GM19351 (cell line): Measurements from ENCODE around the gene ID3.

Experiments
- ATAC-seq: cut with Tn5 transposase; IDR thresholded peaks from one replicate; pipeline ENCODE4 v1.9.1; 2021; ENCODE audit warnings: mild to moderate bottlenecking, moderate library complexity; ENCODE audit not compliant: unreplicated experiment

ID3 gene, protein sequence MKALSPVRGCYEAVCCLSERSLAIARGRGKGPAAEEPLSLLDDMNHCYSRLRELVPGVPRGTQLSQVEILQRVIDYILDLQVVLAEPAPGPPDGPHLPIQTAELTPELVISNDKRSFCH

DNA sequence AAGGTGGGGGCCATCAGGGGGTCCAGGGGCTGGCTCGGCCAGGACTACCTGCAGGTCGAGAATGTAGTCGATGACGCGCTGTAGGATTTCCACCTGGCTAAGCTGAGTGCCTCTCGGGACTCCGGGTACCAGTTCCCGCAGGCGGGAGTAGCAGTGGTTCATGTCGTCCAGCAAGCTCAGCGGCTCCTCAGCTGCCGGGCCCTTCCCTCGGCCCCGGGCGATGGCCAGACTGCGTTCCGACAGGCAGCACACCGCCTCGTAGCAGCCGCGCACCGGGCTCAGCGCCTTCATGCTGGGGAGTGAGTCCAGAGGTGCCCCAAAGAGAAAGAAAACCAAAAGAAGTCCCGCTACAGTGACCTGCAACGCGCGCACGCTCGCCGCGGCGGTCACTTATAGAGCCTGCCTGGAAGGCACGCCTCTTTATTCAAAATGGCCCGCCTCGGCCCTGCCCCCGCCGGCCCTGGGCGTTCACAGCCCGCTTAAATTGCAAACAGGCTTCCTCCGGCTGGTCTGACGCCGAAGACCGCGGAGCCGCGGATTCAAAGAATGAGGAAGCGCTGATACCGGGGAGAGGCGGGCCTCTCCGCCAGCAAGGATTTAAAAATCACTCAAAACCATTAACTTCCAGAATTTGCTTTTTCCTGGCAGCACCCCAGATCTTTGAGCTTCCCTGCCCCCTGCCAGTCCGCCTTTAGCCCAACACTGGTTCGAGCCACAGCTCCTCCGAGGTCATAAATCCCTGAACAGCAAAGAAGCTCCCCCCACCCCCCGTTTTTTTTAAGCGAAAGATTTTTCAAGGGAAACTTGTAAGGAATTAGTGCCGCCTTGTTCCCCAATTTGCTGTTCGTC, at the start of gene ID3:
Gene ID3, minus strand, starts transcription at position 366 of the 849 bp plus-strand sequence. Its CDS starts 75 bp downstream, at position 291.
- peak; percentile 66 for ATAC-seq

DNA sequence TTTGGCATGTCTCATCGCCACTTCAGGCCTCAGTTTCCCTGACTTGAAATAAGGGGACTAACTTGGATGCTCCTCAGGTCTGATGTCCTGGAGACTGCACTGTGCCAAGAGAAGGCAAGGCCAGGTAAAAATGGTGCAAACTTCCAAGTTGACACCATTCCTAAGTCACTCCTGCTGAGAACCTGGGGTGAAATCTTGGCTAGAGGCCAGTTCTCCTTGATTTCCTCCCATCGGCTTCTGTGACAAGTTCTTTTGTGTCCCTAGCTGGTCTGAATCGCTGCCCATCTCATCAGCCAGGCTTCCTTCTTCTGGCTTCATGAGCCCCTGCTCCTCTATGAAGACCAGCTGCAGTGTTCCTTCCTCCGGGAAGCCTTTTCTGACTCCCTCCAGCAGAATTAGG, 48.6 kb upstream of the ID3 start:
- no peak for ATAC-seq

DNA sequence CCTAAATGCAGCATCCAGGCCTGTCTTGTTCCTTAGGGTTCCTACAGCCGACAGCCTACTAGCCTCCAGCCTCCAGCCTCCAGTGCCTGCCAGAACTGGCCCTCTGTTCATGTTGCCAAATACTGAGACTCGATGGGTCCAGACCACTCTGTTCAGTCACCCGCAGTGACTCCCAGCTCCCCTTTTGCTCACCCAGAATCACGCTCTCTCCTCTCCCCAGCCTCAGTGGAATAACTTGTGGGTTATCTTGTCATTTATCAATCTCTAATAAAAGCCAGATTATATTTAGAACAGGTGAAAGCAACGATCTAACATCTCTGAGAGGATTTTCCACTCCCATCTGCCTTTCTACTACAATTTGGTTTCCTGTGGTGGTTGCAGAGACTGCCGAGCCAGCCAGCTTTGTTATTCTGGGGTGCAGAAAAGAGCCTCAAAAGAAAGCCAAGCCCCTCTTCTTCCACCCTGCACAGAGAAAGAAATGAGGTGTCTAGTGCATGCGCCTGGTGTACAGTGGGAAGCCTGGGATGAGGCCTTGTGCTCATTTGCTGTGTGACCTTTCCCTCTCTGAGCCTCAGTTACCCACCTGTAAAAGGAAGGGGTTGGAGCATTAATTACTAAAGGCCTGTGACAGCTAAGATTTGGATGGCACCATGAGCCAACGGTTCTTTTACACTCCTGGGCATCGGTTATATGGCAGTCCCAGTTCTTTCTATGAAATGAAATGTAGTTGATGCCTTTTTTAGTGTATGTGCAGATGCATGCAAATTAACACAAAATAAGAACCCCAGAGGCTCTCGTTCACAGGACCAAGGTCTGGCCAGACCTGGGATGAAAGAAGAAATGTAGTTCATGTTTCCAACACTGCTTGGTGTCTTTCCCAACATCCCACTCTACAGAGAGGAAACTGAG, 42.9 kb upstream of the ID3 start:
- ATAC-seq: no peak

DNA sequence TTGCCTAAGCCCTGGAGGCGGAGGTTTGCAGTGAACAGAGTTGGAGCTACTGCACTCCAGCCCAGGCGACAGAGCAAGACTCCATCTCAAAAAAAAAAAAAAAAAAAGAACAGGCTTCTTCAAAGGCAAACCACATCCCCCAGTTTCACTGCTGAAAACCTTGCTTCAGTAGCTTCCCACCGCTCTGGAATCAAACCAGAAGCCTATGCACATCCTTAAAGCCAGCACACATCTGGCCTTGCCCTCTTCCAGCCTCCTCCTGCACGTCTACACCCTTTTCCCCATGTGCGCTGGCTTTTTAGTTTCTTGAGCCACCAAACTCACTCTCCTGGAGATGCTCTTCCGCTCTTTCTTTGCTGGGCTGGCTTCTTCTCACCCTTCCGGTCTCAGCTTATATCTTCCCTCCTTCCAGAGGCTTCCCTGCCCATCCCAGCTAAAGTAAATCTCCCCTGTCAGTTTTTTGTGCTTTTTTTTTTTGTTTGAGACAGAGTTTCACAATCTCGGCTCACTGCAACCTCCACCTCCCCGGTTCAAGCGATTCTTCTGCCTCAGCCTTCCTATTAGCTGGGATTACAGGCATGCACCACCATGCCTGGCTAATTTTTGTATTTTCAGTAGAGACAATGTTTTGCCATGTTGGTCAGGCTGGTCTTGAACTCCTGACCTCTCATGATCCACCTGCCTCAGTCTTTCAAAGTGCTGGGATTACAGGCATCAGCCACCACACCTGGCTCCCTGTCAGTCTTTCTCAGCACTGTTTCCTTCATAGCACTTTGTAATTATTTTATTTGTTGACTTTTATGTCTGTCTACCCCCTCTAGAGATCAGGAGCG, 42.0 kb upstream of the ID3 start:
- ATAC-seq: no peak

DNA sequence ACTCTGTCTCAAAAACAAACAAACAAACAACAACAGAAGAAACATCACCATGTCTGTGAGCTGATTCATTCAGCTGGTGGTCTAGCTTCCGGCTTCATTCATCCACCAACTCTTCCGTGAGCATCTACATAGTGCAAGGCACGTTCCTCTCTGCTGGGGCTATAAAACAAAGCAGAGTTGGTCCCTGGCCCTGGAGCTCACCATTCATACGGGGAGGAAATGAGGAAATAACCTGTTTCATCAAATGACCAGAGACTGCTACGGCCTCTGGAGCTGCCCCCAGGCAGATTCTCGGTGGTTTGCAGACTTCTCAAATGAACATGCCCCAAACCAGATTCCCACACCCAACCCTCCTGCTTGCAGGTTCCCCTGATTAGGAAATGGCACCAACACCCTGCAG, 41.0 kb upstream of the ID3 start:
- peak; percentile 47 for ATAC-seq

DNA sequence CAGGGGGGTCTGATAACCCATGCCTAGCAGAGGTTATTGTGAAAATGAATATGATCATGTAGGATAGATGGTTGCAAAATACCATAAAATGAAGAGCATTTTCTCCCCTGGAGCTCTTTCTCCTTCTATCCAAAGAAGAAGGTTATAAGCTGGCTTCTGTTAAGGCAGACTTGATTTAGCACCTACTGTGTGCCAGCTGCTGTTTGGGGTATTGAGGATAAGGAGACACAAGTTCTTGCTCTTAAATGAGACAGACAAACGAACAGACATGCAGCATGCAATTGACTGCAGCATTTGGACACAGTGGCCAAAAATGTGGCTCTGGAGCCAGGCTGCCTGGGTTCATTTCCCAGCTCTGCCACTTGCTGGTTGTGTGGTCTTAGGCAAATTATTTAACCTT, 39.8 kb upstream of the ID3 start:
- no peak for ATAC-seq

DNA sequence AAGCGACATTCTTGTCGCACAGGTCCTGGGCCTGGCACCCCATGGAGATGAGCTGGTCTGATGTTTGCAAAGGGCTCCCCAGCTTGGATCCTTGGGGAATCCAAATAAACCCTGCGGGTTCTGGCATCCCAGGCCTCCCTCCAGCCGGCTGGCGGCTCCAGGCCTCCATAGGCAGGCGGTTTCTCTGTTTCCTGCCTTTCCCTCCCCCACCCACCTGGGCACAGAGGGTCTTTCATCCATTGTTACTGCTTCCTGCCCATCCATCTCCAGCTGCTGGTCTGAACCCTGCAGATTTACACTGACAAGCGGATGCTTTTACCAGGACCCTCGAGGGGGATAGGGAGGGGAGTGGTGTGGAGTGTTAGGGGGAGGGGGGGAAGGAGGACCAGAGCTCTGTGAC, 39.1 kb upstream of the ID3 start:
- ATAC-seq: no peak

DNA sequence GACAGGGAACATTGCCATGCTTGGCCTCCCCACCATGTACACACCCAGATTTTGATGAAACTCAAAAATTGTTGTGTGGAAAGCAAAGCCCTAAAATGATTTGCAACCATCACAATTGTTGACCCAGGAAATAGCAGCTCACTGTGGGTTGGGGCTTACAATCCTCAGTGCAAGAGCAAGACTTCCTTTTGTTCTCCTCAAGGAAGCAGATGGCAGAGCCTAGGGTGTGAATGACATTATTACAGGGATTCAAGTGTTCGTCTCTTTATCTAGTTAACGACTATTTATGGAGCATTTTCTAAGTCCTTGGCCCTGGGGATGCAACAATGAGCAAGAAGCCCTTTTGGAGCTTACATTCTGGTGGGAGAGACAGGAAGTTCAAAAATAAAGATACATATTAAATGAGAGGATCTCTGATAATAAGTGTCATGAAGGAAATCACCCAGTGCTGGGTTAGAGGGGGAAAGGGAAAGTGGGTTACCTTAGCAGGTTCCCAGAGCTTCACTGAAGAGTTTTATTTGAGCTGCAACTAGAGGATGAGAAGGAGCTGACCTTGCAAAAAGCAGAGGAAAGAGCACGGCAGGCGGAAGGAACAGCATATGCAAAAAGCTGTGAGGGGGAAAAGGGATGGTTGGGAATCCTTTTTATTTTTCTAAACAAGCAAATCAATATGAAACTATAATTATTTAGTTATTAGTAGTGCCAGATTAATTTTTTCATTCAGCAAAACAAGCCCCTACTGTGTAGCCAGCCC, 38.5 kb upstream of the ID3 start:
- ATAC-seq: no peak

DNA sequence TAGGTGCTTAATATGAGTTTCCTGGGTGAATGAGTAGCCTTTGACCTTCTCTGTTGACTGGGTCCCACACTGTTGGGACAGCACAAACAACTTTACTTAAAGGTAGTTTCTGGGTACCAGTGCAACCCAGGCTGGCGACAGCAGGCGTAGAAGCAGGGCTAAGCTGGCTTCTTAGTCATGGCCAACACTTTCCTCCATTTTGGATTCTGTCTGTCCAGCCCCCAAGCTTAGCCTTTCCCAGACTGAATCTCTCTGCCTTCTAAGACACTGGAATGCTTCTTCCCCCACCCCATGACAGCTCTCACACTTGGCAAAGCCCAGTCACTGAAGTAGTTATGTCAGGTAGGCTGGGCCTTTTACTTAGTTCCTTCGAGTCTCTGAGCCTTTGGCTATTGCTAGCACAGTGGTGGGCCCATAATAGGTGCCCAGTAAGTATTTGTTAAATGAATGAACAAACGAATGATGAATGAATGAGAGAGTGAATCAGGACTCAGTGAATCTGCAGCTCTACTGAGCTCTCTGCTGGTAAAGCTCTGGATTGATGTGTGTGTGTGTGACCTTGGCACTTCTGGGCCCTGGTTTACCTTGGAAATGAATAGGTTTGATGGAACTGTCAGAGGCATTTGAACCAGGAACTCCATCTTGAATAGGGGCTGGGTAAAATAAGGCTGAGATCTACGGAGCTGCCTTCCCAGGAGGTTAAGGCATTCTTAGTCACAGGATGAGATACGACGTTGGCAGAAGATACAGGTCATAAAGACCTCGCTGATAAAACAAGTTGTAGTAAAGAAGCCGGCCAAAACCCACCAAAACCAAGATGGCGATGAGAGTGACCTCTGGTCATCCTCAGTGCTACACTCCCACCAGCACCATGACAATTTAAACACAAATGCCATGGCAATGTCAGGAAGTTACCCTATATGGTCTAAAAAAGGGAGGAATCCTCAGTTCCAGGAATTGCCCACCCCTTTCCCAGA, 37.4 kb upstream of the ID3 start:
- ATAC-seq: no peak

DNA sequence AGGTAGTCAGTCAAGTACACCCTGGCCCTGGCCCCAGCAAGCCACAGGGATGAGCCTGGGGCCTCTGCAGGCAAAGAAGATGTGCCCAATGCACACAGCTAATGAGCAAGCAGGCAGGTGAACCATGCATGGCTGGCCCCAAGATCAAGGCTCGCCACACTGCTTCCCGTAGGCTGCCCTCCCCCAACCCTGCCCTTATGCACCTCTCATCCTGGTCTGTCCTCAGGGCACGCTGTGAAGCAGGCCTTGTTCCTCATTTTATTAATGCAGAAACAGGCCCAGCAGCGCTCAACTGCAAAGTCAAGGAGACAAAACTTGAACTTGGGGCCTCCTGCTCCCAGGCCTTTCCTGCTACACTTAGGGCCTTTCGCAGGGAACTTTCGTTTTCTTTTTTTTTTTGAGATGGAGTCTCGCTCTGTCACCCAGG, 35.6 kb upstream of the ID3 start:
- no peak for ATAC-seq

DNA sequence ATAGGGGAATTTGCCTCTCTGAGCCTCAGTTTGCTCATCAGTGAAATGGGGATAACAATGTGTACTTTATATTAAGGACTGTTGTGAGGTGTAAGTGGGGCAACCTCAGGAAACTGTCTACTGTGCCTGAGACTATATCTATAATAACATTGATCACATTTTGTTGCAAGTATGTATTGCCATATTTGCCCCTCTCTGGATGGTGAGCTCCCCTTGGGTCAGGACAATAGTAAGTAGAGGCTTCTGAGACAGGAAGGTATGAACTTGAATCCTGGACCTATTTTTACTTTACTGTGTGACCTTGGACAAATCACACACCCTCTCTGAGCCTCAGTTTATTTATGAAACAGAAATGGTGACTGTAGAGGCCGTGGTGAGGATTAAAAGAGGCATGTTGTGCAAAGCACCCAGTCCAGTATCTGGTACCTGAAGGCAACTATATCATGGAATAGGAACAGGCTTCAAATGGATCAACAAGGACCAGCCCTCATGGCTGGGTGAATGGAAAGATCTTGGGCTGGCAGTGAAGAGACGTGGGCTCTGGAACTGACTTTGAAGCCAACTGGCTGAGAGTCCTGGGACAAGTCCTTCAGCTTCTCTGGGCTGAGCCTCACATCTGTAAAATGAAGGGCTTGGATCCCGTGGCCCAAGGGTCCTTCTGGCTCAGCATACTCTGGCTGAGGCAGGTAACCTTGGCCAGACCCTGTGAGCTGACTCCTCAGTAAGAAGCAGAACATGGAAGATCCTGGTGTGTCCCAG, 35.0 kb upstream of the ID3 start:
- ATAC-seq: no peak

DNA sequence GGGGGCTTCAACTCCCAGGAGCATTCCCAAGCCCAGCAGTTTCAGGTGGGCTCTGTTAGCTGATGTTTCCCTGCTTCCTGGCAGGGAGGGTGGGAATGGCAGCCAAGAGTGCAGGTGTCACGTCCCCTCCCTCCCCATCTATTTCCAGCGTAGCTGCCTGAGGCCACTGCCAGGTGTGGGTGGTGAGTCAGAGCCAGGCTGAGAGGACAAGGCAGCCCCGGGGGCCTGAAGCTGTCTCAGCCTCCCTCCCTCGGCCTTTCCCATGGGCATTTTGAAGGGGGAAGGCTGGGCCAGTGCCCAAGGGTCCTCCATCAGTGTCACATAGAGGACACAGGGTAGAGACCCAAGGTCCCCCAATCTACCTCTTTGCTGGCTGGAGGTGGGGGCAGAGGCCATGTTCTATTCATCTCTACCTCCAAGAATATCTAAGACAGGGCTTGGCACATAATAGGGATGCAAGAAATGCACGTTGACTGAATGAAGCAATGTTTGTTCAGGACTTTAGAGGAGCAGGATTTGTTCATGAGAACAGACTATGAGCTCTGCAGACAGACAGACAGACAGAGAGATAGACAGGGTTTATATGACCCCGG, 34.4 kb upstream of the ID3 start:
- no peak for ATAC-seq

DNA sequence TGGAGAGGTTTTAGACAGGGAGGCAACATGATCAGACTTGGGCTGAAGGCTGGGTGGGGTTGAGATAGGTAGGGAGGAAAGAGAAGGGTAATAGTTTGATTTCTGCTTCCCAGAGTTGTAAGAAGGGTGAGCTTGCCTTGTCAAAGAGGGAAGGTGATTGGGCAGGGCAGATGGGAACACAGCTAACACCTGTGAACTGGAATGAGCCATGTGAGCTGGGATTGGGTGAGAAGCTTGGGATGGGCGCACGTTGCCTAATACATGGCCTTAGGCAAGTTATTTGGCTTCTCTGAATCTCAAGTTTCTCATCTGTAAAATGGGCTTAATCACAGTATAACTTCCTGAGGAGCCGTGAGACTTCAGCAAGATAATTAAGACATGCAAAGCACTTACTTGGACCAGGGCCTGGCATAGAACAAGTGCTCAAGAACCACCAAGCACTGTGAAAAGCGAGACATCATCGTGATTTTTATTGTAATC, 33.8 kb upstream of the ID3 start:
- no peak for ATAC-seq

DNA sequence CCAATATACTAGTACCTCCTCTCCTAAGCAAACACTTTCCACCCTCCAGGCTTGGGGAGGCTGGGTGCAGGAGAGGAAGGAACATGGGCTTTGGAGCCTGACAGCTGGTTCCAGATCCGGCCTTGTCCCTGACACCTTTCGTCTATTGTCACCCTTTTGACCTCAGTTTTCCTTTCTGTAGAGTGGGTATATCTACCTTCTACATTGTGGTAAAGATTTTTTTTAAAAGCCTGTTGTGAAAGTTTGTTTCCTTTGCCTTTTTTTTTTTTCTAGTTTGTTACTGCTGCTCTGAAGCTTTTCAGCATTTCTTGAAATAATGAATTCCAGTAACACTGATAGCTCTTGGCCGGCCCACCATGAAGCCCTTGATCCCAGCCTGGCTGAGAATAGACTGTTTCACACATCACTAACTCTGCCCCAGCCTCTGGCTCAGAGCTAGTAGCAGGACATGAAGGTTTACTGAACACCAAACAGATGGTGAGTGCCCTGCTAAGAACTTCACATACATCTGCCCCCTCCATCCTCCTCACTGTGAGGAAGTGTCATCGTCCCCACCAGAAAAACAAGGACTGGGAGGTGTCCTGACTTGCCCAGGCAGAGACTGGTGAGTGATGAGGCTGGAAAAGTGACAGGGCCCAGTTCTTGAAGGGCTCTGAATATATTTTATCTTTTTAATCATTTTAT, 33.0 kb upstream of the ID3 start:
- no peak for ATAC-seq

DNA sequence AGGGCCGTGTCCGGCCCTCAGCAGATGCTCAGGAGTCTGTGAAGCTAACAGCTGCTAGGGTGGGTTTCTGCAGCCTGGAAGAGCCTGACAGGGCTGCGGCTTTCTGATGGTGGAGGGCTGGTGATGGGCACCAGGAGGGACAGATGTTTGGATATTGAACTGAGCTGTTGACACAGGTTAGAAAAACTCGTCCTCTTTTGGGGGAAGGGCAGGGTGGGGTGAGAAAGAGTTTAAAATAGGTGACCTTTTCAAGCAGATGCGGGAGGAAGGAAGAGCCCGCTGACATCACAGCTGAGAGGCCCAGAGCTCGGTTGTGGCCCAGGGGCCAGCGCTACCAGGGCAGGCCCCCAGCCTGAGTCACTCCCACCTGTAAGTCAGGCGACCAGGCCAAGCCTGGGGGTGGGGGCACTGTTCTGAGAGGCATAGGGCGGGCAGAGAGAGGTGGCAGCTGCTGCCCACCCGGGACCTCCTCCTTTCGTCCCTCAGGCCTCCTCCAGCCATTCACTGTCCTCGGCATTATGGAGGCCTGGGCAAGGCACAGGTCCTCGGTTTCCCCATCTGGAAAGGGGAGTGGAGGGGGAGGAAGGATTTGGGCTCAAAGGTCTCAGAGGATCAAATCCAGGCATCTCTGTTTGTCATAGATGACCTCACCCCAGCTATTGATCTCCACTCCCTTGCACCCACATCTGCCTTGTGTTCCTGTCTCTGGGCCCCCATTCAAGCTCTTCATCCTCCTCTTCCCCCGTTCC, 32.3 kb upstream of the ID3 start:
- peak; percentile 51 for ATAC-seq

DNA sequence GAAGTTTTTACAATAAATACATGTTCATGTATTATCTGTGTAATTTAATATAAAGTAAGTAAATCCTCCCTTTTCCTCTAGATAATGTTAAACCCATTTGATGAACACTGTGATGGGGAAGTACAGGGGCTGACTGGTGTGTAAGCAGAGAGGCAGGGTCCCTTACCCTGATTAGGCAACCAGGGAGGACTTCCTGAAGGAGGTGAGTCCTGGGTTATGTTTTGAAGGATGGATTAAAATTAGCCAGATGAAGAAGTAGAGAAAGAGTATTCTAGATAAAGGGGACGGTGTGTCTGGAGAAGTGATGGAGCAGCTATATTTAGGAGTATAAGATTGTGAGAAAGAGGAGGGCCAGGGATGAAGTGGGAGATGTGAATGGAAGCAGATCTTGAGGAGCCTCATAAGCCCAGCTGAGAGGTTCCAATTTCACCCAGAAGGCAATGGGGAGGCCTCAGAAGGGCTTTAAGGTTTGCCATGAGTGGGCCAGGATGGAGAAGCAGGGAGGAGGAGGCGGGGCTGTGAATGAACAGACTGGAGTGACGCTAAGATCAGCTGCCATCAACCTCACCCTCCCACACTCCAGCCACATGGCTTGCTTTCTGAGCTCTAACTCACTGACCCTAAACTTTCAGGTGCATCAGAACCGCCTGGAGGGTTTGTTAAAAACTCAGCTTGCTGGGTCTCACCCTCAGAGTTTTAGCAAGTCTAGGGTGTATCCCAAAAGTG, 30.9 kb upstream of the ID3 start:
- peak; percentile 46 for ATAC-seq
